Left forelimb (tissue), 1 donor: ENCODE data around the gene NUP85.
"Not testable (repeated sequence)": the region's sequence is repeated elsewhere in the genome, so short reads cannot be mapped to it uniquely, and the experiment has no call there.

Experiments
- DNase-seq: peaks from one replicate; pipeline ENCODE4 v3.0.0-alpha.2; 2018; ENCODE audit warnings: low spot score

NUP85 gene

GRCh38 chr17:75199886-75200618, 5.4 kb upstream of the NUP85 start:
- DNase-seq = no peak

GRCh38 chr17:75205793-75206163, 299 bp downstream of the NUP85 start:
- no peak for DNase-seq

GRCh38 chr17:75207050-75207407, 1.6 kb downstream of the NUP85 start:
- not testable (repeated sequence) for DNase-seq

- no peak for DNase-seq
Observed at GRCh38 chr17:75207760-75208159, 2.3 kb downstream of the NUP85 start.

GRCh38 chr17:75208161-75208560, 2.7 kb downstream of the NUP85 start:
- DNase-seq = no peak

- no peak for DNase-seq
Observed at GRCh38 chr17:75209061-75209460, 3.6 kb downstream of the NUP85 start.

- DNase-seq = no peak
Observed at GRCh38 chr17:75218131-75218530, 12.7 kb downstream of the NUP85 start.

- DNase-seq = no peak
Observed at GRCh38 chr17:75219815-75220214, 14.3 kb downstream of the NUP85 start.

GRCh38 chr17:75225016-75225415, 19.5 kb downstream of the NUP85 start:
- DNase-seq = no peak

GRCh38 chr17:75227729-75228128, 22.2 kb downstream of the NUP85 start:
- no peak for DNase-seq

GRCh38 chr17:75228305-75228704, 22.8 kb downstream of the NUP85 start:
- DNase-seq = no peak

- no peak for DNase-seq
Observed at GRCh38 chr17:75228847-75229246, 23.4 kb downstream of the NUP85 start.

- DNase-seq = no peak
Observed at GRCh38 chr17:75231071-75231470, 25.6 kb downstream of the NUP85 start.

GRCh38 chr17:75231741-75232464, 26.4 kb downstream of the NUP85 start:
- no peak for DNase-seq

GRCh38 chr17:75232786-75233185, 27.3 kb downstream of the NUP85 start:
- DNase-seq = no peak

GRCh38 chr17:75237100-75238014, 31.9 kb downstream of the NUP85 start:
- DNase-seq = no peak

- no peak for DNase-seq
Observed at GRCh38 chr17:75238020-75238580, 32.6 kb downstream of the NUP85 start.

- no peak for DNase-seq
Observed at GRCh38 chr17:75238684-75239191, 33.3 kb downstream of the NUP85 start.

- DNase-seq = no peak
Observed at GRCh38 chr17:75239214-75239613, 33.7 kb downstream of the NUP85 start.

GRCh38 chr17:75239778-75240393, 34.4 kb downstream of the NUP85 start:
- no peak for DNase-seq

GRCh38 chr17:75240394-75241142, 35.1 kb downstream of the NUP85 start:
- no peak for DNase-seq
